ENCODE data around the gene TANC1. TPM values are rescaled to one million over a fixed set of nuclear protein-coding genes. Genes with fewer than 3 reads are reported as not detected.

Gene TANC1
- total RNA-seq, 4 donors from 2014 or later = 34.5 to 125 (median 47.0) TPM

- 93 to 100% methylated on average over 1 to 8 of the region's 8 CpGs for WGBS, 2 donors (ENCODE audit: low coverage in 1 of 2)
These were observed 251.1 kb downstream of the TANC1 start for GRCh38 chr2:159219394-159219998.

GRCh38 chr2:159224061-159224813, 255.8 kb downstream of the TANC1 start:
- Histone ChIP-seq H3K4me1 (no peaks in the 10 kb centered on the region), H3K9me3 (no peaks in the 10 kb centered on the region), H3K27ac (no peak overlapping the region), H3K4me3 (no peak overlapping the region), H3K36me3 (peaks cover 0 to 15% (median 4%) of the 10 kb centered on the region in 4 donors), H3K27me3 (no peaks in the 10 kb centered on the region)
- TF ChIP-seq POLR2A (IDR thresholded peaks at IDR 0.05) (no peak), CTCF (IDR thresholded peaks at IDR 0.05) (no peak), POLR2AphosphoS5 (IDR thresholded peaks at IDR 0.05) (no peak), EP300 (IDR thresholded peaks at IDR 0.05; ENCODE audit: low read depth) (no peak)
- intact Hi-C loops (cut with DNase I; ENCODE audit: low total_unique reads) (no loop called here), in situ Hi-C loops (cut with MboI; ENCODE audit: low pct_ligation_motif_present in 1 of 4, low pct_unique_long_range_greater_than_20kb in 1 of 4, low sequenced_read_pairs in 3 of 4) (no loop called here)
- DNase-seq = no peak
- WGBS, 2 donors (ENCODE audit: low coverage in 1 of 2) = 88% methylated on average over 15 of the region's 17 CpGs; no CpG with 5 or more reads in 1 of the 2 donors

More at GRCh38 chr2:159219394-159219998, 251.1 kb downstream of the TANC1 start:
- Histone ChIP-seq H3K27ac (no peak overlapping the region), H3K9me3 (no peaks in the 10 kb centered on the region), H3K4me3 (no peak overlapping the region), H3K27me3 (no peaks in the 10 kb centered on the region), H3K36me3 (peaks cover 0 to 28% (median 4%) of the 10 kb centered on the region in 4 donors), H3K4me1 (no peaks in the 10 kb centered on the region)
- in situ Hi-C loops (cut with MboI; ENCODE audit: low pct_ligation_motif_present in 1 of 4, low pct_unique_long_range_greater_than_20kb in 1 of 4, low sequenced_read_pairs in 3 of 4) = no loop called here
- TF ChIP-seq POLR2AphosphoS5 (IDR thresholded peaks at IDR 0.05) = no peak
- TF ChIP-seq CTCF (IDR thresholded peaks at IDR 0.05) = no peak
- TF ChIP-seq EP300 (IDR thresholded peaks at IDR 0.05; ENCODE audit: low read depth) = no peak
- no peak for DNase-seq
- intact Hi-C loops (cut with DNase I; ENCODE audit: low total_unique reads) = no loop called here

- WGBS, 2 donors (ENCODE audit: low coverage in 1 of 2) = 88% methylated on average over 26 of the region's 26 CpGs; no CpG with 5 or more reads in 1 of the 2 donors
- intact Hi-C loops (cut with DNase I; ENCODE audit: low total_unique reads) = no loop called here
- peaks cover 0 to 16% (median 8%) of the 10 kb centered on the region in 4 donors for H3K36me3 ChIP-seq
These were observed 256.9 kb downstream of the TANC1 start for GRCh38 chr2:159225025-159226016.

More at GRCh38 chr2:159225025-159226016, 256.9 kb downstream of the TANC1 start:
- in situ Hi-C loops (cut with MboI; ENCODE audit: low pct_ligation_motif_present in 1 of 4, low pct_unique_long_range_greater_than_20kb in 1 of 4, low sequenced_read_pairs in 3 of 4) = no loop called here
- no peaks in the 10 kb centered on the region for H3K4me1 ChIP-seq
- peak overlapping the region in 1 of 4 donors; percentile 13 for H3K27ac ChIP-seq
- no peak overlapping the region for H3K4me3 ChIP-seq
- H3K9me3 ChIP-seq = no peaks in the 10 kb centered on the region
- DNase-seq = no peak
- H3K27me3 ChIP-seq = no peaks in the 10 kb centered on the region
- TF ChIP-seq CTCF (IDR thresholded peaks at IDR 0.05) (no peak), POLR2AphosphoS5 (IDR thresholded peaks at IDR 0.05) (no peak), POLR2A (IDR thresholded peaks at IDR 0.05) (no peak), EP300 (IDR thresholded peaks at IDR 0.05; ENCODE audit: low read depth) (no peak)

Measured in transverse colon (tissue), 4 donors.